ENCODE results near the gene SPATA6.
"Not testable (repeated sequence)": the region's sequence is repeated elsewhere in the genome, so short reads cannot be mapped to it uniquely, and the experiment has no call there.

SPATA6 gene

GRCh38 chr1:48471691-48472576 lies at the start of gene SPATA6:
TSS of gene SPATA6 (minus strand) at chr1:48472204. CDS start at chr1:48472008, 196 bp downstream.
- H3K9ac ChIP-seq (ENCODE audit: low read length): peak within 1 kb of the TSS; percentile 91
- peak; percentile 99 for DNase-seq (ENCODE audit: low read depth)
- no peaks in the 10 kb centered on the region for H3K36me3 ChIP-seq (ENCODE audit: control insufficient read depth, insufficient read depth, low read length, severe bottlenecking)
- peaks cover 22% of the 10 kb centered on the region for H3K4me1 ChIP-seq (ENCODE audit: control insufficient read depth, insufficient read depth, low read length)
- no peaks in the 10 kb centered on the region for H3K27me3 ChIP-seq (replicated peaks; ENCODE audit: control insufficient read depth, insufficient read depth, low read length)
- H3K9me3 ChIP-seq (ENCODE audit: control insufficient read depth, low read length): no peaks in the 10 kb centered on the region
- H3K4me3 ChIP-seq (ENCODE audit: low read length): peak within 1 kb of the TSS; percentile 90

- not testable (repeated sequence) for H3K27me3 ChIP-seq (replicated peaks; ENCODE audit: control insufficient read depth, insufficient read depth, low read length); H3K4me1 ChIP-seq (ENCODE audit: control insufficient read depth, insufficient read depth, low read length); H3K9me3 ChIP-seq (ENCODE audit: control insufficient read depth, low read length); H3K4me3 ChIP-seq (ENCODE audit: low read length); H3K36me3 ChIP-seq (ENCODE audit: control insufficient read depth, insufficient read depth, low read length, severe bottlenecking); H3K9ac ChIP-seq (ENCODE audit: low read length); DNase-seq (ENCODE audit: low read depth)
Observed at GRCh38 chr1:48519896-48520295, 47.9 kb upstream of the SPATA6 start.

- Histone ChIP-seq H3K4me3 (ENCODE audit: low read length) (no peak overlapping the region), H3K4me1 (ENCODE audit: control insufficient read depth, insufficient read depth, low read length) (no peaks in the 10 kb centered on the region), H3K27me3 (replicated peaks; ENCODE audit: control insufficient read depth, insufficient read depth, low read length) (peaks cover 4% of the 10 kb centered on the region), H3K36me3 (ENCODE audit: control insufficient read depth, insufficient read depth, low read length, severe bottlenecking) (no peaks in the 10 kb centered on the region), H3K9ac (ENCODE audit: low read length) (no peak overlapping the region), H3K9me3 (ENCODE audit: control insufficient read depth, low read length) (no peaks in the 10 kb centered on the region)
- DNase-seq (ENCODE audit: low read depth): no peak
Observed at GRCh38 chr1:48506870-48507269, 34.9 kb upstream of the SPATA6 start.

- DNase-seq (ENCODE audit: low read depth): no peak
- Histone ChIP-seq H3K4me3 (ENCODE audit: low read length) (no peak overlapping the region), H3K36me3 (ENCODE audit: control insufficient read depth, insufficient read depth, low read length, severe bottlenecking) (no peaks in the 10 kb centered on the region), H3K9me3 (ENCODE audit: control insufficient read depth, low read length) (no peaks in the 10 kb centered on the region), H3K27me3 (replicated peaks; ENCODE audit: control insufficient read depth, insufficient read depth, low read length) (peaks cover 4% of the 10 kb centered on the region), H3K9ac (ENCODE audit: low read length) (no peak overlapping the region), H3K4me1 (ENCODE audit: control insufficient read depth, insufficient read depth, low read length) (peaks cover 10% of the 10 kb centered on the region)
Observed at GRCh38 chr1:48500541-48501450, 28.8 kb upstream of the SPATA6 start.

GRCh38 chr1:48499211-48499735 lies 27.3 kb upstream of the SPATA6 start:
- peaks cover 24% of the 10 kb centered on the region for H3K4me1 ChIP-seq (ENCODE audit: control insufficient read depth, insufficient read depth, low read length)
- H3K9ac ChIP-seq (ENCODE audit: low read length): no peak overlapping the region
- no peak overlapping the region for H3K4me3 ChIP-seq (ENCODE audit: low read length)
- H3K36me3 ChIP-seq (ENCODE audit: control insufficient read depth, insufficient read depth, low read length, severe bottlenecking): no peaks in the 10 kb centered on the region
- H3K27me3 ChIP-seq (replicated peaks; ENCODE audit: control insufficient read depth, insufficient read depth, low read length): no peaks in the 10 kb centered on the region
- H3K9me3 ChIP-seq (ENCODE audit: control insufficient read depth, low read length): no peaks in the 10 kb centered on the region
- no peak for DNase-seq (ENCODE audit: low read depth)

GRCh38 chr1:48498096-48498791 lies 26.2 kb upstream of the SPATA6 start:
- H3K4me1 ChIP-seq (ENCODE audit: control insufficient read depth, insufficient read depth, low read length): peaks cover 32% of the 10 kb centered on the region
- no peak overlapping the region for H3K4me3 ChIP-seq (ENCODE audit: low read length)
- no peaks in the 10 kb centered on the region for H3K9me3 ChIP-seq (ENCODE audit: control insufficient read depth, low read length)
- H3K36me3 ChIP-seq (ENCODE audit: control insufficient read depth, insufficient read depth, low read length, severe bottlenecking): no peaks in the 10 kb centered on the region
- peak overlapping the region; percentile 3 for H3K9ac ChIP-seq (ENCODE audit: low read length)
- DNase-seq (ENCODE audit: low read depth): peak; percentile 91
- H3K27me3 ChIP-seq (replicated peaks; ENCODE audit: control insufficient read depth, insufficient read depth, low read length): no peaks in the 10 kb centered on the region

GRCh38 chr1:48495911-48496310 lies 23.9 kb upstream of the SPATA6 start:
- no peak for DNase-seq (ENCODE audit: low read depth)
- Histone ChIP-seq H3K4me3 (ENCODE audit: low read length) (no peak overlapping the region), H3K4me1 (ENCODE audit: control insufficient read depth, insufficient read depth, low read length) (peaks cover 46% of the 10 kb centered on the region), H3K9ac (ENCODE audit: low read length) (no peak overlapping the region), H3K27me3 (replicated peaks; ENCODE audit: control insufficient read depth, insufficient read depth, low read length) (no peaks in the 10 kb centered on the region), H3K36me3 (ENCODE audit: control insufficient read depth, insufficient read depth, low read length, severe bottlenecking) (no peaks in the 10 kb centered on the region), H3K9me3 (ENCODE audit: control insufficient read depth, low read length) (no peaks in the 10 kb centered on the region)

GRCh38 chr1:48495166-48495565 lies 23.2 kb upstream of the SPATA6 start:
- peak; percentile 49 for DNase-seq (ENCODE audit: low read depth)
- H3K36me3 ChIP-seq (ENCODE audit: control insufficient read depth, insufficient read depth, low read length, severe bottlenecking): no peaks in the 10 kb centered on the region
- peak overlapping the region; percentile 34 for H3K9ac ChIP-seq (ENCODE audit: low read length)
- H3K9me3 ChIP-seq (ENCODE audit: control insufficient read depth, low read length): no peaks in the 10 kb centered on the region
- H3K4me1 ChIP-seq (ENCODE audit: control insufficient read depth, insufficient read depth, low read length): peaks cover 46% of the 10 kb centered on the region
- H3K27me3 ChIP-seq (replicated peaks; ENCODE audit: control insufficient read depth, insufficient read depth, low read length): no peaks in the 10 kb centered on the region
- no peak overlapping the region for H3K4me3 ChIP-seq (ENCODE audit: low read length)

GRCh38 chr1:48493970-48494769 lies 22.2 kb upstream of the SPATA6 start:
- Histone ChIP-seq H3K36me3 (ENCODE audit: control insufficient read depth, insufficient read depth, low read length, severe bottlenecking) (no peaks in the 10 kb centered on the region), H3K9ac (ENCODE audit: low read length) (peak overlapping the region; percentile 76), H3K27me3 (replicated peaks; ENCODE audit: control insufficient read depth, insufficient read depth, low read length) (no peaks in the 10 kb centered on the region), H3K4me3 (ENCODE audit: low read length) (peak overlapping the region; percentile 61), H3K9me3 (ENCODE audit: control insufficient read depth, low read length) (no peaks in the 10 kb centered on the region), H3K4me1 (ENCODE audit: control insufficient read depth, insufficient read depth, low read length) (peaks cover 46% of the 10 kb centered on the region)
- DNase-seq (ENCODE audit: low read depth): peak; percentile 97

- Histone ChIP-seq H3K4me3 (ENCODE audit: low read length) (no peak overlapping the region), H3K9ac (ENCODE audit: low read length) (no peak overlapping the region), H3K27me3 (replicated peaks; ENCODE audit: control insufficient read depth, insufficient read depth, low read length) (no peaks in the 10 kb centered on the region), H3K36me3 (ENCODE audit: control insufficient read depth, insufficient read depth, low read length, severe bottlenecking) (no peaks in the 10 kb centered on the region), H3K4me1 (ENCODE audit: control insufficient read depth, insufficient read depth, low read length) (peaks cover 46% of the 10 kb centered on the region), H3K9me3 (ENCODE audit: control insufficient read depth, low read length) (no peaks in the 10 kb centered on the region)
- DNase-seq (ENCODE audit: low read depth): no peak
Observed at GRCh38 chr1:48493041-48493440, 21.0 kb upstream of the SPATA6 start.
